DND-41 (cell line): ENCODE measurements around the gene HOXC11.

ENCODE experiments used
- EZH2 ChIP-seq: IDR thresholded peaks from 3 replicates; pipeline ENCODE4 v1.6.1; 2012; ENCODE audit warnings: borderline replicate concordance, low read depth, mild to moderate bottlenecking, moderate library complexity, low read length, inconsistent platforms; ENCODE audit not compliant: severe bottlenecking
- TF ChIP-seq, protein P1 (sequence below): IDR thresholded peaks from 2 replicates; pipeline ENCODE4 v1.5.1; 2012; ENCODE audit warnings: borderline replicate concordance, low read length, moderate library complexity, mild to moderate bottlenecking; ENCODE audit not compliant: poor library complexity, severe bottlenecking; ENCODE audit errors: extremely low read depth

- TF ChIP-seq, protein P1, sequence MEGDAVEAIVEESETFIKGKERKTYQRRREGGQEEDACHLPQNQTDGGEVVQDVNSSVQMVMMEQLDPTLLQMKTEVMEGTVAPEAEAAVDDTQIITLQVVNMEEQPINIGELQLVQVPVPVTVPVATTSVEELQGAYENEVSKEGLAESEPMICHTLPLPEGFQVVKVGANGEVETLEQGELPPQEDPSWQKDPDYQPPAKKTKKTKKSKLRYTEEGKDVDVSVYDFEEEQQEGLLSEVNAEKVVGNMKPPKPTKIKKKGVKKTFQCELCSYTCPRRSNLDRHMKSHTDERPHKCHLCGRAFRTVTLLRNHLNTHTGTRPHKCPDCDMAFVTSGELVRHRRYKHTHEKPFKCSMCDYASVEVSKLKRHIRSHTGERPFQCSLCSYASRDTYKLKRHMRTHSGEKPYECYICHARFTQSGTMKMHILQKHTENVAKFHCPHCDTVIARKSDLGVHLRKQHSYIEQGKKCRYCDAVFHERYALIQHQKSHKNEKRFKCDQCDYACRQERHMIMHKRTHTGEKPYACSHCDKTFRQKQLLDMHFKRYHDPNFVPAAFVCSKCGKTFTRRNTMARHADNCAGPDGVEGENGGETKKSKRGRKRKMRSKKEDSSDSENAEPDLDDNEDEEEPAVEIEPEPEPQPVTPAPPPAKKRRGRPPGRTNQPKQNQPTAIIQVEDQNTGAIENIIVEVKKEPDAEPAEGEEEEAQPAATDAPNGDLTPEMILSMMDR = no peak
- no peak for TF ChIP-seq EZH2
Observed at GRCh38 chr12:53975479-53976152, 2.7 kb downstream of the HOXC11 start.
